K562 (cell line): ENCODE results near the gene NRDE2. TPM values are rescaled to one million over a fixed set of nuclear protein-coding genes. Genes with fewer than 3 reads are reported as not detected.

Source experiments
- ATAC-seq: fragments of 200-7000 bp; cut with Tn5 transposase; 3 replicates; pipeline ENCODE4 v1.9.1; 2020; ENCODE audit warnings: moderate library complexity
- BruUV-seq: library from RNA; stranded (reverse); fragments of 400-500 nt; replicated peaks from 2 replicates; lab custom pipeline; 2021; lab: Mats Ljungman, UMichigan
- CTCF ChIA-PET: fragments of 300-600 bp; formaldehyde crosslinking; extraction: SDS; loops from one replicate; lab custom pipeline; 2021; ENCODE audit warnings: low intra/inter-chr PET ratio; lab: Yijun Ruan, JAX
- POLR2A ChIA-PET: fragments of 300-600, 350-650 bp; sonication (Branson Sonifier 250); formaldehyde crosslinking; extraction: SDS; loops from one replicate; lab custom pipeline; 2021; ENCODE audit warnings: antibody characterized with exemption, inconsistent platforms; lab: Yijun Ruan, JAX
- DNase-seq, 4 experiments: peaks; one replicate each; pipeline versions ENCODE4 v3.0.0 to v3.0.0-alpha.2; 2011 to 2018; ENCODE audit warnings: low spot score in 3 of 4, mixed read lengths in 3 of 4; ENCODE audit errors: extremely low read depth in 1 of 4
- FAIRE-seq: peaks from 2 replicates; lab custom pipeline; 2011; peaks lifted over from hg19 to GRCh38; lab: Jason Lieb, UNC
- H2AFZ ChIP-seq: 2 replicates; pipeline ENCODE4 v1.6.0; 2011; ENCODE audit warnings: low read depth, low read length, control low read depth, inconsistent platforms
- H3K27ac ChIP-seq: fragments of 200-600 bp; 3 replicates; pipeline ENCODE4 v1.8.0; 2011; ENCODE audit warnings: low read depth, mild to moderate bottlenecking, control low read depth, inconsistent platforms, low read length, moderate library complexity, mixed read lengths; ENCODE audit errors: extremely low read depth
- H3K27me3 ChIP-seq, 2 experiments: fragments of 300-600 bp in 1 of 2; 2 replicates in 1 of 2; 3 replicates in 1 of 2; pipeline versions ENCODE4 v1.6.0 to v1.8.0; 2011; ENCODE audit warnings: inconsistent platforms in 2 of 2, low read length in 2 of 2, mild to moderate bottlenecking in 1 of 2, mixed read lengths in 1 of 2, moderate library complexity in 1 of 2; ENCODE audit not compliant: control insufficient read depth in 2 of 2, insufficient read depth in 2 of 2
- H3K36me3 ChIP-seq: fragments of 300-600 bp; 3 replicates; pipeline ENCODE4 v1.8.0; 2011; ENCODE audit warnings: mild to moderate bottlenecking, low read length, inconsistent platforms; ENCODE audit not compliant: control insufficient read depth, insufficient read depth
- H3K4me1 ChIP-seq, 2 experiments: fragments of 200-600 bp in 1 of 2; replicated peaks in 1 of 2; 2 replicates in 1 of 2; 3 replicates in 1 of 2; pipeline versions ENCODE4 v1.5.1 to v1.8.0; 2011; ENCODE audit warnings: inconsistent platforms in 2 of 2, low read length in 2 of 2, mild to moderate bottlenecking in 1 of 2, mixed read lengths in 1 of 2, moderate library complexity in 1 of 2; ENCODE audit not compliant: control insufficient read depth in 2 of 2, insufficient read depth in 2 of 2
- H3K4me2 ChIP-seq: 2 replicates; pipeline ENCODE4 v1.6.1; 2011; ENCODE audit warnings: low read length, control low read depth, inconsistent platforms, mixed read lengths; ENCODE audit not compliant: insufficient read depth
- H3K4me3 ChIP-seq: fragments of 200-600 bp; sonication (generic), shearing (Covaris generic); 2 replicates; pipeline ENCODE4 v1.5.1; 2016; ENCODE audit warnings: control low read depth, inconsistent platforms
- H3K79me2 ChIP-seq: fragments of 200-600 bp; 3 replicates; pipeline ENCODE4 v1.8.0; 2011; ENCODE audit warnings: low read length, inconsistent platforms; ENCODE audit not compliant: control insufficient read depth, insufficient read depth
- H3K9ac ChIP-seq, 2 experiments: 2 replicates each; pipeline versions ENCODE4 v1.6.0 to v1.6.1; 2011; ENCODE audit warnings: low read depth in 2 of 2, low read length in 2 of 2, control low read depth in 1 of 2, inconsistent platforms in 1 of 2, mild to moderate bottlenecking in 1 of 2, mixed read lengths in 1 of 2; ENCODE audit not compliant: insufficient read depth in 1 of 2
- H3K9me1 ChIP-seq: one replicate; pipeline ENCODE4 v1.6.0; 2011; ENCODE audit warnings: inconsistent platforms, mild to moderate bottlenecking, low read length, moderate library complexity; ENCODE audit not compliant: control insufficient read depth, insufficient read depth
- H3K9me3 ChIP-seq: replicated peaks from 2 replicates; pipeline ENCODE4 v1.5.1; 2011; ENCODE audit warnings: low read depth, low read length, inconsistent platforms; ENCODE audit not compliant: control insufficient read depth, insufficient read depth
- H4K20me1 ChIP-seq: replicated peaks from 2 replicates; pipeline ENCODE4 v1.6.1; 2011; ENCODE audit warnings: low read length, inconsistent platforms, mixed read lengths; ENCODE audit not compliant: control insufficient read depth, insufficient read depth
- AFF1 ChIP-seq, 2 experiments: fragments of 450-650 bp; IDR thresholded peaks; 2 replicates each; pipeline ENCODE4 v1.6.1; 2018; ENCODE audit warnings: mild to moderate bottlenecking in 2 of 2, low read depth in 1 of 2; ENCODE audit not compliant: partially characterized antibody in 2 of 2
- NKRF ChIP-seq: fragments of 450-650 bp; IDR thresholded peaks from 2 replicates; pipeline ENCODE4 v1.6.1; 2016; ENCODE audit warnings: borderline replicate concordance
- RBM22 ChIP-seq: fragments of 200-400 bp; formaldehyde crosslinking; IDR thresholded peaks from 2 replicates; pipeline ENCODE4 v1.6.1; 2018; ENCODE audit warnings: low read length, low read depth; ENCODE audit not compliant: poor library complexity, severe bottlenecking
- SETDB1 ChIP-seq: IDR thresholded peaks from one replicate; pipeline ENCODE4 v1.6.1; 2012; ENCODE audit warnings: low read length, control low read depth, inconsistent platforms
- ZBTB26 ChIP-seq: fragments of 450-650 bp; formaldehyde crosslinking; IDR thresholded peaks from 2 replicates; pipeline ENCODE4 v1.4.0; 2022; ENCODE audit warnings: missing genetic modification characterization
- whole genome bisulfite sequencing: fragments of 100-300 bp; shearing (Covaris generic); methylation state at CpG from one replicate; pipeline ENCODE4 v1.1.6; 2016; ENCODE audit warnings: low coverage, mixed read lengths; ENCODE audit not compliant: insufficient coverage; ENCODE audit errors: missing lambda C conversion rate; 5-methylcytosine and 5-hydroxymethylcytosine counted together
- in situ Hi-C: fragments of 300-500 bp; cut with MboI; formaldehyde crosslinking; loops from 4 replicates; pipeline ENCODE4 v1.15.0; 2018; ENCODE audit warnings: inconsistent platforms, mixed read lengths
- intact Hi-C: fragments of 100-400 bp; cut with micrococcal nuclease; formaldehyde crosslinking; loops from 2 replicates; pipeline ENCODE4 v1.14.2; 2022
- polyA plus RNA-seq, 8 experiments: library from polyadenylated mRNA; depleted of rRNA in 4 of 8; stranded (reverse) in 5 of 8; unstranded in 3 of 8; fragments of >200 nt; fragmentation: Nextera tagmentation in 2 of 8; fragmentation: Illumina TruSeq in 1 of 8; extraction: Ambion mirVana in 2 of 8; extraction: Trizol in 1 of 8; gene quantifications; 2 replicates each; pipeline versions ENCODE4 v1.2.1 to v1.2.3, GENCODE V29; 2011 to 2014; ENCODE audit warnings: inconsistent platforms in 1 of 8, missing spikeins in 1 of 8
- total RNA-seq, 7 experiments: library from RNA; depleted of rRNA in 6 of 7; stranded (reverse); fragments of >200 nt in 6 of 7; fragmentation: Illumina TruSeq in 2 of 7; extraction: Trizol in 2 of 7; gene quantifications; 2 replicates each; pipeline versions ENCODE4 v1.2.1 to v1.2.3, GENCODE V29; 2011 to 2021; ENCODE audit warnings: low replicate concordance in 1 of 7
- TF ChIP-seq, protein P1 (sequence below): fragments of 250-450 bp; sonication (Bioruptor Pico); IDR thresholded peaks from 2 replicates; pipeline ENCODE4 v1.4.0; 2020

Gene NRDE2
- total and polyA plus RNA-seq, 9 of the 15 experiments (the other 6 are each of a cell fraction or from before 2014, with no cell fraction given), result 3.3 to 15.0 (median 8.4) TPM

- ChIA-PET POLR2A (interaction anchor here (0.6 to 1.3 kb wide), 4 partner anchors 11 to 133 kb away, joined by 3 to 4 read pairs (median 4); no protein-coding TSS in a partner anchor), CTCF (no interaction called here)
- no peak for FAIRE-seq
Measured at GRCh38 chr14:90281261-90281660, 50.5 kb downstream of the NRDE2 start.

More at GRCh38 chr14:90281261-90281660, 50.5 kb downstream of the NRDE2 start:
- BruUV-seq, result no TSS peak
- DNase-seq, result no peak
- WGBS, result 65% methylated on average over 7 of the region's 8 CpGs
- Histone ChIP-seq H2AFZ (no peak overlapping the region), H4K20me1 (no peaks in the 10 kb centered on the region), H3K27me3 (no peaks in the 10 kb centered on the region), H3K9ac (no peak overlapping the region), H3K4me1 (peaks cover 0 to 4% of the 10 kb centered on the region in 2 experiments; a peak in 2 of 5 replicates), H3K36me3 (peaks cover 14% of the 10 kb centered on the region; the same call in 2 of the 3 replicates), H3K9me1 (no peaks in the 10 kb centered on the region), H3K4me3 (no peak overlapping the region), H3K9me3 (no peaks in the 10 kb centered on the region), H3K4me2 (no peak overlapping the region), H3K27ac (no peak overlapping the region), H3K79me2 (no peaks in the 10 kb centered on the region)
- intact Hi-C loops (no loop called here), in situ Hi-C loops (no loop called here)
- ATAC-seq, result no peak
- no peak for TF ChIP-seq RBM22
- no peak for TF ChIP-seq AFF1 (IDR thresholded peaks at IDR 0.05; ENCODE audit: low read depth in 1 of 2, partially characterized antibody in 2 of 2)
- TF ChIP-seq ZBTB26 (CRISPR knock-in tag), result no peak
- TF ChIP-seq NKRF, result no peak
- no peak for TF ChIP-seq SETDB1
- TF ChIP-seq, protein P1, sequence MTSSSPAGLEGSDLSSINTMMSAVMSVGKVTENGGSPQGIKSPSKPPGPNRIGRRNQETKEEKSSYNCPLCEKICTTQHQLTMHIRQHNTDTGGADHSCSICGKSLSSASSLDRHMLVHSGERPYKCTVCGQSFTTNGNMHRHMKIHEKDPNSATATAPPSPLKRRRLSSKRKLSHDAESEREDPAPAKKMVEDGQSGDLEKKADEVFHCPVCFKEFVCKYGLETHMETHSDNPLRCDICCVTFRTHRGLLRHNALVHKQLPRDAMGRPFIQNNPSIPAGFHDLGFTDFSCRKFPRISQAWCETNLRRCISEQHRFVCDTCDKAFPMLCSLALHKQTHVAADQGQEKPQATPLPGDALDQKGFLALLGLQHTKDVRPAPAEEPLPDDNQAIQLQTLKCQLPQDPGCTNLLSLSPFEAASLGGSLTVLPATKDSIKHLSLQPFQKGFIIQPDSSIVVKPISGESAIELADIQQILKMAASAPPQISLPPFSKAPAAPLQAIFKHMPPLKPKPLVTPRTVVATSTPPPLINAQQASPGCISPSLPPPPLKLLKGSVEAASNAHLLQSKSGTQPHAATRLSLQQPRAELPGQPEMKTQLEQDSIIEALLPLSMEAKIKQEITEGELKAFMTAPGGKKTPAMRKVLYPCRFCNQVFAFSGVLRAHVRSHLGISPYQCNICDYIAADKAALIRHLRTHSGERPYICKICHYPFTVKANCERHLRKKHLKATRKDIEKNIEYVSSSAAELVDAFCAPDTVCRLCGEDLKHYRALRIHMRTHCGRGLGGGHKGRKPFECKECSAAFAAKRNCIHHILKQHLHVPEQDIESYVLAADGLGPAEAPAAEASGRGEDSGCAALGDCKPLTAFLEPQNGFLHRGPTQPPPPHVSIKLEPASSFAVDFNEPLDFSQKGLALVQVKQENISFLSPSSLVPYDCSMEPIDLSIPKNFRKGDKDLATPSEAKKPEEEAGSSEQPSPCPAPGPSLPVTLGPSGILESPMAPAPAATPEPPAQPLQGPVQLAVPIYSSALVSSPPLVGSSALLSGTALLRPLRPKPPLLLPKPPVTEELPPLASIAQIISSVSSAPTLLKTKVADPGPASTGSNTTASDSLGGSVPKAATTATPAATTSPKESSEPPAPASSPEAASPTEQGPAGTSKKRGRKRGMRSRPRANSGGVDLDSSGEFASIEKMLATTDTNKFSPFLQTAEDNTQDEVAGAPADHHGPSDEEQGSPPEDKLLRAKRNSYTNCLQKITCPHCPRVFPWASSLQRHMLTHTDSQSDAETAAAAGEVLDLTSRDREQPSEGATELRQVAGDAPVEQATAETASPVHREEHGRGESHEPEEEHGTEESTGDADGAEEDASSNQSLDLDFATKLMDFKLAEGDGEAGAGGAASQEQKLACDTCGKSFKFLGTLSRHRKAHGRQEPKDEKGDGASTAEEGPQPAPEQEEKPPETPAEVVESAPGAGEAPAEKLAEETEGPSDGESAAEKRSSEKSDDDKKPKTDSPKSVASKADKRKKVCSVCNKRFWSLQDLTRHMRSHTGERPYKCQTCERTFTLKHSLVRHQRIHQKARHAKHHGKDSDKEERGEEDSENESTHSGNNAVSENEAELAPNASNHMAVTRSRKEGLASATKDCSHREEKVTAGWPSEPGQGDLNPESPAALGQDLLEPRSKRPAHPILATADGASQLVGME (CRISPR knock-in tag), result no peak
